Fibroblast of villous mesenchyme (primary cell): ENCODE data around the gene RIGI. TPM values are rescaled to one million over a fixed set of nuclear protein-coding genes. Genes with fewer than 3 reads are reported as not detected.

Source experiments
- DNase-seq: peaks from one replicate; pipeline ENCODE4 v3.0.0-alpha.2; 2010; ENCODE audit warnings: low read depth
- H3K4me3 ChIP-seq: 2 replicates; pipeline ENCODE4 v1.5.1; 2011; ENCODE audit warnings: low read depth, mild to moderate bottlenecking, low read length
- CTCF ChIP-seq: IDR thresholded peaks from 2 replicates; pipeline ENCODE4 v1.5.1; 2012; ENCODE audit warnings: low read depth, mild to moderate bottlenecking, low read length; ENCODE audit not compliant: insufficient read depth
- total RNA-seq: library from RNA; depleted of rRNA; stranded (reverse); fragments of >200 nt; gene quantifications from 2 replicates; pipeline ENCODE4 v1.2.3, GENCODE V29; 2012

RIGI gene
- total RNA-seq: 8.7 and 22.0 TPM in 2 replicates

DNA sequence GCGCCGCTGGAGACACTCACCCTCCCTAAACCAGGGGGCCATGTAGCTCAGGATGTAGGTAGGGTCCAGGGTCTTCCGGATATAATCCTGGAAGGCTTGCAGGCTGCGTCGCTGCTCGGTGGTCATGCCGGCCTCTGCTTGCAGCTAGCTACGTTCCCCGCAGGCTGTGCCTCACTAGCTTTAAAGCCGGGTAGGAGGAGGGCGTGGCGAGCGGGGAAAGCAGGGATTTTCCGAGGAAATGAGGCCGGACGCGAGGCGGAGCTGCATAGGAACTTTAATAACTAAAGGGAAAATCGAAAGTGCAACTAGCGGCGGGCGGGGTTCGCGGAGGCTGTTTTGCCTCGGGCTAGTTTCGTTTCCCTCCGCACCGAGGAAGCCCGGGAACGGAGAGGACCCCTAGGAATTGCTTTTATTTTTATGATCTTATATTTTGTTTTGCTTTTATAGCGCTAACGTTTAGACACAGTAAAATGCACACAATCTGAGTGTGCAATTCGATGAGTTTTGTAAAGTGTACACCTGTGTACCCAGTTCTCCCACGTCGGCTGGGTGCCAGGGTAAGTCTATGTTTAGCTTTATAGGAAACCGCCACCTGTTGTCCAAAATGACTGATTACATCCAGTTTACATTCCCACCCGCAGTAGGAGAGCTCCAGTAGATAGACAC lies at the start of gene RIGI:
TSS of gene RIGI (minus strand) at position 156 of the 666 bp plus-strand sequence. CDS start at position 126, 30 bp downstream.
- peak within 1 kb of the TSS; percentile 80 for H3K4me3 ChIP-seq
- peak; percentile 95 for DNase-seq
- TF ChIP-seq CTCF: peak; percentile 45

DNA sequence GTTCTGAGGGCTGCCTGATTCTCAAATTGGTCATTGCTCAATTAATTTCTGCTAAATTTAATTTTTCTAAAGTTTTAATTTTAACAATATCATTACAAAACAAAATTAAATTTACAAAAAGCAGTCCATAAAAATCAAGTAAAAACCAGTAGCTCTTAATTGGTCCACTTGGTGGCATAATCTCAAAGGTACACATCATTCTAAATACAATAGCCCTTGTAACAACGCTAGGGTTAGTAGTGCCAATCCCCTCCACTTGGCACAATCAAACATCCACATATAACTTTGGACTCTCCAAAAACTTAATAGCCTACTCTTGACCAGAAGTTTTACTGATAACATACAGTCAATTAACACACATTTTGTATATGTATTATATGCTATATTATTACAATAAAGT lies 48.9 kb upstream of the RIGI start:
- TF ChIP-seq CTCF: no peak
- no peak overlapping the region for H3K4me3 ChIP-seq
- DNase-seq: no peak

GRCh38 chr9:32573821-32574220 lies 47.8 kb upstream of the RIGI start:
- no peak overlapping the region for H3K4me3 ChIP-seq
- no peak for TF ChIP-seq CTCF

GRCh38 chr9:32572900-32573523 lies 47.0 kb upstream of the RIGI start, which contains the start of gene NDUFB6:
TSS of gene NDUFB6 (minus strand) at chr9:32573159. CDS start at chr9:32573060, 99 bp downstream.
- no peak for TF ChIP-seq CTCF
- peak; percentile 93 for DNase-seq
- H3K4me3 ChIP-seq: peak within 1 kb of the TSS; percentile 100

More at GRCh38 chr9:32573821-32574220, 47.8 kb upstream of the RIGI start:
- DNase-seq: no peak

GRCh38 chr9:32571969-32572899 lies 46.2 kb upstream of the RIGI start:
- peak overlapping the region; percentile 100 for H3K4me3 ChIP-seq
- peak; percentile 87 for DNase-seq
- peak; percentile 79 for TF ChIP-seq CTCF

DNA sequence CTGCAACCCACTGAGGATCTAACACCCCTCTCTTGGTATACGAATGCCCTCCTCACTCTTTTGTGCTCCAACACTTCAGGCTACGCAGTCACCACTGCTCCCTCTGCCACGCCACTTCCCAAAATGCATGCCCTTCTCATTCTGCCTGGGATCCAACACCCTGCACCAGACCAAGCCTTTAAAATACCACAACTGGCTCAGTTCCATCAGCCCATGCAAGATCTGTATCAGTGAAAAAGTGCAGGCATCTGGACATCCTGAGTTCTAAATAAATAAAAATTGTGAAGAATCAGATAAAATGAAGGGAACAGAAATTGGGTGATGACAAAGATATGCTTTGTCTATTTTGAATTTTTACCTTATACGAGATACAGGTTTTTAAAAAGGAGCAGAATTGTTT lies 44.3 kb upstream of the RIGI start:
- no peak overlapping the region for H3K4me3 ChIP-seq
- TF ChIP-seq CTCF: no peak
- no peak for DNase-seq
